Measurements from ENCODE around the gene ITK.

Gene ITK

GRCh38 chr5:157269165-157269671 lies 88.6 kb downstream of the ITK start:
- ChIA-PET POLR2A (no interaction called here), CTCF (no interaction called here)
- DNase-seq (ENCODE audit: extremely low spot score): no peak
- TF ChIP-seq ZNF384 (IDR thresholded peaks at IDR 0.05): no peak

- POLR2A ChIA-PET: no interaction called here
- CTCF ChIA-PET: no interaction called here
- TF ChIP-seq FOXK2 (IDR thresholded peaks at IDR 0.05): no peak
- TF ChIP-seq ZNF384 (IDR thresholded peaks at IDR 0.05): no peak
- no peak for TF ChIP-seq LEF1 (IDR thresholded peaks at IDR 0.05; ENCODE audit: borderline replicate concordance)
- no peak for TF ChIP-seq L3MBTL2 (conservative IDR thresholded peaks at IDR 0.05)
- no peak for TF ChIP-seq NFRKB (IDR thresholded peaks at IDR 0.05)
- TF ChIP-seq SUZ12 (IDR thresholded peaks at IDR 0.05): no peak
- no peak for TF ChIP-seq ELF4 (IDR thresholded peaks at IDR 0.05)
- TF ChIP-seq HDGF (IDR thresholded peaks at IDR 0.05; ENCODE audit: borderline replicate concordance): no peak
- TF ChIP-seq FOXM1 (IDR thresholded peaks at IDR 0.05; ENCODE audit: borderline replicate concordance): no peak
- TF ChIP-seq PKNOX1 (IDR thresholded peaks at IDR 0.05): no peak
- no peak for TF ChIP-seq BHLHE40 (IDR thresholded peaks at IDR 0.05; ENCODE audit: borderline replicate concordance)
- no peak for TF ChIP-seq FOXA1 (IDR thresholded peaks at IDR 0.05)
- no peak for TF ChIP-seq TARDBP (IDR thresholded peaks at IDR 0.05)
- no peak for TF ChIP-seq CTBP1 (IDR thresholded peaks at IDR 0.05; ENCODE audit: borderline replicate concordance)
- no peak for TF ChIP-seq SP1 (IDR thresholded peaks at IDR 0.05)
- TF ChIP-seq ARNT (IDR thresholded peaks at IDR 0.05): no peak
Observed at GRCh38 chr5:157269761-157270272, 89.2 kb downstream of the ITK start.

GRCh38 chr5:157270771-157271170 lies 90.1 kb downstream of the ITK start:
- CTCF ChIA-PET: interaction anchor here (0.6 kb wide), 1 partner anchor 17 kb away, joined by 3 read pairs; no protein-coding TSS in a partner anchor
- POLR2A ChIA-PET: no interaction called here
- no peak for DNase-seq (ENCODE audit: extremely low spot score)
- TF ChIP-seq ARNT (IDR thresholded peaks at IDR 0.05) (no peak), LEF1 (IDR thresholded peaks at IDR 0.05; ENCODE audit: borderline replicate concordance) (no peak), NFRKB (IDR thresholded peaks at IDR 0.05) (no peak), HDGF (IDR thresholded peaks at IDR 0.05; ENCODE audit: borderline replicate concordance) (no peak), FOXK2 (IDR thresholded peaks at IDR 0.05) (no peak), CTBP1 (IDR thresholded peaks at IDR 0.05; ENCODE audit: borderline replicate concordance) (no peak), FOXM1 (IDR thresholded peaks at IDR 0.05; ENCODE audit: borderline replicate concordance) (no peak), TARDBP (IDR thresholded peaks at IDR 0.05) (no peak), L3MBTL2 (conservative IDR thresholded peaks at IDR 0.05) (no peak), SUZ12 (IDR thresholded peaks at IDR 0.05) (no peak), PKNOX1 (IDR thresholded peaks at IDR 0.05) (no peak), FOXA1 (IDR thresholded peaks at IDR 0.05) (no peak), SP1 (IDR thresholded peaks at IDR 0.05) (no peak), BHLHE40 (IDR thresholded peaks at IDR 0.05; ENCODE audit: borderline replicate concordance) (no peak), ELF4 (IDR thresholded peaks at IDR 0.05) (no peak)

More at GRCh38 chr5:157269761-157270272, 89.2 kb downstream of the ITK start:
- no peak for DNase-seq (ENCODE audit: extremely low spot score)

GRCh38 chr5:157271740-157272271 lies 91.2 kb downstream of the ITK start:
- DNase-seq (ENCODE audit: extremely low spot score): no peak
- TF ChIP-seq ELF4 (IDR thresholded peaks at IDR 0.05) (no peak), SP1 (IDR thresholded peaks at IDR 0.05) (no peak)
- ChIA-PET POLR2A (interaction anchor here (0.9 kb wide), 1 partner anchor 11 kb away, joined by 3 read pairs; no protein-coding TSS in a partner anchor), CTCF (interaction anchor here (0.6 to 1.5 kb wide), 3 partner anchors 18 to 313 kb away, joined by 3 read pairs; no protein-coding TSS in a partner anchor)

GRCh38 chr5:157273131-157273556 lies 92.5 kb downstream of the ITK start:
- DNase-seq (ENCODE audit: extremely low spot score): no peak
- ChIA-PET CTCF (interaction anchor here (1.5 kb wide), 1 partner anchor 19 kb away, joined by 3 read pairs; no protein-coding TSS in a partner anchor), POLR2A (interaction anchor here (0.7 to 0.9 kb wide), 2 partner anchors 8 to 12 kb away, joined by 3 read pairs; no protein-coding TSS in a partner anchor)
- no peak for TF ChIP-seq PKNOX1 (IDR thresholded peaks at IDR 0.05)
- TF ChIP-seq BHLHE40 (IDR thresholded peaks at IDR 0.05; ENCODE audit: borderline replicate concordance): no peak
- no peak for TF ChIP-seq ZNF384 (IDR thresholded peaks at IDR 0.05)
- no peak for TF ChIP-seq CTBP1 (IDR thresholded peaks at IDR 0.05; ENCODE audit: borderline replicate concordance)
- no peak for TF ChIP-seq FOXA1 (IDR thresholded peaks at IDR 0.05)
- no peak for TF ChIP-seq HDGF (IDR thresholded peaks at IDR 0.05; ENCODE audit: borderline replicate concordance)
- TF ChIP-seq FOXM1 (IDR thresholded peaks at IDR 0.05; ENCODE audit: borderline replicate concordance): no peak
- TF ChIP-seq L3MBTL2 (conservative IDR thresholded peaks at IDR 0.05): no peak
- no peak for TF ChIP-seq SUZ12 (IDR thresholded peaks at IDR 0.05)
- TF ChIP-seq TARDBP (IDR thresholded peaks at IDR 0.05): no peak
- TF ChIP-seq ELF4 (IDR thresholded peaks at IDR 0.05): no peak
- no peak for TF ChIP-seq FOXK2 (IDR thresholded peaks at IDR 0.05)
- no peak for TF ChIP-seq ARNT (IDR thresholded peaks at IDR 0.05)
- TF ChIP-seq NFRKB (IDR thresholded peaks at IDR 0.05): no peak
- no peak for TF ChIP-seq SP1 (IDR thresholded peaks at IDR 0.05)

- ChIA-PET POLR2A (interaction anchor here (1.9 kb wide), 1 partner anchor 133 kb away, joined by 6 read pairs; the partner anchor contains the start of gene MED7), CTCF (no interaction called here)
- TF ChIP-seq CTBP1 (IDR thresholded peaks at IDR 0.05; ENCODE audit: borderline replicate concordance) (no peak), PKNOX1 (IDR thresholded peaks at IDR 0.05) (no peak), SP1 (IDR thresholded peaks at IDR 0.05) (no peak), FOXA1 (IDR thresholded peaks at IDR 0.05) (no peak), FOXM1 (IDR thresholded peaks at IDR 0.05; ENCODE audit: borderline replicate concordance) (no peak), ARNT (IDR thresholded peaks at IDR 0.05) (no peak), HDGF (IDR thresholded peaks at IDR 0.05; ENCODE audit: borderline replicate concordance) (no peak), ZNF384 (IDR thresholded peaks at IDR 0.05) (no peak), SUZ12 (IDR thresholded peaks at IDR 0.05) (no peak)
- no peak for DNase-seq (ENCODE audit: extremely low spot score)
Observed at GRCh38 chr5:157275403-157275802, 94.8 kb downstream of the ITK start.

All from HEK293T (cell line).